HUES64 (cell line): ENCODE results near the gene HMGN2.

Experiments
- H3K27ac ChIP-seq: 2 replicates; pipeline ENCODE4 v1.7.0; 2013; ENCODE audit warnings: low read depth, low read length, inconsistent platforms
- H3K27me3 ChIP-seq: 2 replicates; pipeline ENCODE4 v1.6.1; 2013; ENCODE audit warnings: mild to moderate bottlenecking, low read length; ENCODE audit not compliant: insufficient read depth
- H3K36me3 ChIP-seq: 2 replicates; pipeline ENCODE4 v1.6.1; 2013; ENCODE audit warnings: mild to moderate bottlenecking, low read length; ENCODE audit not compliant: insufficient read depth
- H3K4me1 ChIP-seq: 2 replicates; pipeline ENCODE4 v1.6.1; 2013; ENCODE audit warnings: mild to moderate bottlenecking, low read length, moderate library complexity; ENCODE audit not compliant: insufficient read depth
- H3K4me3 ChIP-seq: 2 replicates; pipeline ENCODE4 v1.5.1; 2013; ENCODE audit warnings: mild to moderate bottlenecking, low read length, moderate library complexity
- H3K9ac ChIP-seq: 2 replicates; pipeline ENCODE4 v1.6.1; 2013; ENCODE audit warnings: mild to moderate bottlenecking, low read depth, low read length
- H3K9me3 ChIP-seq: 2 replicates; pipeline ENCODE4 v1.6.1; 2013; ENCODE audit warnings: low read depth, low read length; ENCODE audit not compliant: insufficient read depth
- WGBS: fragments of 150-250, 120-280 bp; methylation state at CpG from one replicate; pipeline ENCODE4 v1.1.7; 2013; ENCODE audit warnings: missing lambda C conversion rate; 5-methylcytosine and 5-hydroxymethylcytosine counted together

The HMGN2 gene

GRCh38 chr1:26516987-26517765 lies 44.9 kb downstream of the HMGN2 start:
- Histone ChIP-seq H3K27me3 (no peaks in the 10 kb centered on the region), H3K36me3 (no peaks in the 10 kb centered on the region), H3K4me3 (no peak overlapping the region), H3K4me1 (no peaks in the 10 kb centered on the region), H3K9me3 (no peaks in the 10 kb centered on the region), H3K27ac (no peak overlapping the region), H3K9ac (no peak overlapping the region)
- 96% methylated on average over 4 of the region's 4 CpGs for WGBS

DNA sequence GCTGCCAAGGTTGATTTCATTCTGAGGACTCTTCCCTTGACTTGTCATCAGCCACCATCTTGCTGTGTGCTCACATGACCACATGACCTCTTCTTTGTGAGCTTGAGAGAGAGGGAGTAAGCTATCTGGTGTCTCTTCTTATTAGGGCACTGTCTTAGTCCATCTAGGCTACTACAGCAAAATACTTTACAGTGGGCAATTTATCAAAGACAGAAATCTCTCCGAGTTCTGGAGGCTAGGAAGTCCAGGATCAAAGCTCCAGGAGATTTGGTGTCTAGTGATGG lies 45.5 kb downstream of the HMGN2 start:
- H3K4me1 ChIP-seq: no peaks in the 10 kb centered on the region
- H3K9me3 ChIP-seq: no peaks in the 10 kb centered on the region
- H3K36me3 ChIP-seq: no peaks in the 10 kb centered on the region
- 85% methylated on average over 1 of the region's 1 CpG for WGBS
- H3K4me3 ChIP-seq: no peak overlapping the region
- H3K9ac ChIP-seq: no peak overlapping the region
- no peak overlapping the region for H3K27ac ChIP-seq
- no peaks in the 10 kb centered on the region for H3K27me3 ChIP-seq

GRCh38 chr1:26518355-26518754 lies 46.1 kb downstream of the HMGN2 start:
- no peaks in the 10 kb centered on the region for H3K4me1 ChIP-seq
- H3K27ac ChIP-seq: no peak overlapping the region
- no peak overlapping the region for H3K4me3 ChIP-seq
- H3K9me3 ChIP-seq: no peaks in the 10 kb centered on the region
- no peaks in the 10 kb centered on the region for H3K36me3 ChIP-seq
- H3K9ac ChIP-seq: no peak overlapping the region
- H3K27me3 ChIP-seq: no peaks in the 10 kb centered on the region
- WGBS: 91% methylated on average over 6 of the region's 6 CpGs

DNA sequence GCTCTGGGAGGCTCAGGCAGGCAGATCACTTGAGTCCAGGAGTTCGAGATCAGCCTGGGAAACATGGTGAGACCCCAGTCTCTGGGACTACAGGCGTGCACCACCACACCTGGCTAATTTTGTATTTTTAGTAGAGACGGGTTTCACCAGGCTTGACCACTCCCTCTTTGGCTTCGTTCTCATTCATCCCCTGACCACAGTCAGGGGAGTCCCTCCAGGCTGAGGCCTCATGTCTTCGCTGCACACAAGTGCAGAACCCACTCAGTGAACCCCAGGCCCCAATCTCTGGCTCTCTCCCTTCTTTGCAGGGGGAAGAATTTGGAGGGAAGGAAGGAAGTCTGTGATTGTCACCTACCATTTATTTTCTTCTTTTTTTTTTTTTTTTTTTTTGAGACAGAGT lies 48.1 kb downstream of the HMGN2 start:
- 95% methylated on average over 5 of the region's 5 CpGs for WGBS
- Histone ChIP-seq H3K27me3 (no peaks in the 10 kb centered on the region), H3K9ac (no peak overlapping the region), H3K4me3 (no peak overlapping the region), H3K9me3 (no peaks in the 10 kb centered on the region), H3K4me1 (no peaks in the 10 kb centered on the region), H3K36me3 (no peaks in the 10 kb centered on the region), H3K27ac (no peak overlapping the region)

DNA sequence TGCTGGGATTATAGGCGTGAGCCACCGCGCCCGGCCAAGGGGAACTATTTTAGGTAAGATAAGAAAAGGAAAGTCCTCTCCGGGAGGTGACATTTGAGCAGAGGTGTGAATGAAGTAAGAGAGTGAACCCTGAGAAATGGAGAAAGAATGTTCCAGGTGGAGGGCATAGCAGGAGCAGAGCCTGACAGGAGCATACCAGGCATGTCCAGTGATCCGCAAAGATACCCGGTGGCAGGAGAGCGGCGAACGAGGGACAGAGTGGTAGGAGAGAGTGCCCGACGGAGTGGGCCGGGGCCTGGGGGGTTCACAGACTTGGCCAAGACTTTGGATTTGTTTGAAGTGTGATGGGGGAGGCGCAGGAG lies 49.4 kb downstream of the HMGN2 start:
- Histone ChIP-seq H3K27ac (no peak overlapping the region), H3K4me1 (no peaks in the 10 kb centered on the region), H3K9ac (no peak overlapping the region), H3K27me3 (no peaks in the 10 kb centered on the region), H3K36me3 (no peaks in the 10 kb centered on the region), H3K4me3 (no peak overlapping the region), H3K9me3 (no peaks in the 10 kb centered on the region)
- 85% methylated on average over 14 of the region's 14 CpGs for WGBS

GRCh38 chr1:26522073-26522472 lies 49.8 kb downstream of the HMGN2 start:
- Histone ChIP-seq H3K27ac (no peak overlapping the region), H3K9me3 (no peaks in the 10 kb centered on the region), H3K4me1 (no peaks in the 10 kb centered on the region), H3K36me3 (no peaks in the 10 kb centered on the region), H3K27me3 (no peaks in the 10 kb centered on the region), H3K9ac (no peak overlapping the region), H3K4me3 (no peak overlapping the region)

DNA sequence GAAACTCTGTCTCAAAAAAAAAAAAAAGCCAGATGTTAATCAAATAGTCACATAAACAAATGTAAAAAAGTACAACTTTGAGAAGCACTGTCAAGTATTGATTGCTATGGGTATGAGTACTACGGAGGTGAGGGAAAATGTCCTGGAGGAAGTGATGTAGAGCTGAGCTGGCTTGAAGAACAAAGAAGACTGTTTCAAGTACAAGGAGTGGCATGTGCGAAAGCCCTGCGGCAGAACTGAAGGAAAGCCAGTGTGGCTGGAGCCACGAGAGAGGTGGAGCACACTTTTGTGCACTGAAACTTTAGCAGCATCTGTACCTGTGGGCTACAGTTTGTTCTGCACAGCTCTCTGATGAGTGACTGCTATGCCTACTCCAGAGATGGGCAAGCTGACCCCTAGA lies 51.9 kb downstream of the HMGN2 start:
- H3K36me3 ChIP-seq: no peaks in the 10 kb centered on the region
- no peaks in the 10 kb centered on the region for H3K9me3 ChIP-seq
- H3K9ac ChIP-seq: no peak overlapping the region
- H3K4me1 ChIP-seq: peaks cover 2% of the 10 kb centered on the region; the same call in 1 of the 2 replicates
- 85% methylated on average over 4 of the region's 4 CpGs for WGBS
- no peaks in the 10 kb centered on the region for H3K27me3 ChIP-seq
- H3K27ac ChIP-seq: no peak overlapping the region
- no peak overlapping the region for H3K4me3 ChIP-seq
